ENCODE measurements around the gene TMEM126B.
A peak's percentile ranks its signal among the peaks of the same experiment; 100 is the strongest.

Gene TMEM126B

GRCh38 chr11:85685820-85686459 is 57.5 kb downstream of the TMEM126B start, which contains the start of gene CCDC89:
Gene CCDC89, minus strand, starts transcription at chr11:85686195. Its CDS starts 65 bp downstream, at chr11:85686130.
- no peak for TF ChIP-seq CTCF (IDR thresholded peaks at IDR 0.05)
- DNase-seq (ENCODE audit: low spot score) = peak; percentile 91
- H3K27ac ChIP-seq = peak within 1 kb of the TSS; percentile 61 to 79
- peak within 1 kb of the TSS; percentile 67 for H3K4me3 ChIP-seq
